GM12878 (cell line): ENCODE measurements around the gene VARS1. TPM values are rescaled to one million over a fixed set of nuclear protein-coding genes. Genes with fewer than 3 reads are reported as not detected.
A peak's percentile ranks its signal among the peaks of the same experiment; 100 is the strongest.

Source experiments
- ATAC-seq: fragments of 200-7000 bp; cut with Tn5 transposase; 3 replicates; pipeline ENCODE4 v1.9.1; 2020; ENCODE audit warnings: mild to moderate bottlenecking, moderate library complexity
- BruUV-seq: library from RNA; stranded (reverse); fragments of 400-500 nt; replicated peaks from 2 replicates; lab custom pipeline; 2021; lab: Mats Ljungman, UMichigan
- CTCF ChIA-PET: fragments of 300-600 bp; sonication (Branson Sonifier 250); formaldehyde crosslinking; extraction: SDS; loops from one replicate; lab custom pipeline; 2021; ENCODE audit warnings: inconsistent platforms; lab: Yijun Ruan, JAX
- POLR2A ChIA-PET: fragments of 350-600 bp; formaldehyde crosslinking; extraction: SDS; loops from one replicate; lab custom pipeline; 2021; ENCODE audit warnings: inconsistent platforms; lab: Charles Lee
- RAD21 ChIA-PET: fragments of 300-600 bp; sonication (Branson Sonifier 250); formaldehyde crosslinking; loops from one replicate; lab custom pipeline; 2023; ENCODE audit warnings: antibody characterized with exemption; ENCODE audit not compliant: unreplicated experiment; lab: Charles Lee
- SMC1A ChIA-PET: fragments of 300-600 bp; sonication (Branson Sonifier 250); formaldehyde crosslinking; loops from one replicate; lab custom pipeline; 2023; ENCODE audit not compliant: unreplicated experiment, uncharacterized antibody; lab: Charles Lee
- DNase-seq: peaks from one replicate; pipeline ENCODE4 v3.0.0-alpha.2; 2011; ENCODE audit warnings: low read depth, low spot score
- FAIRE-seq: peaks from 3 replicates; lab custom pipeline; 2011; peaks lifted over from hg19 to GRCh38; lab: Jason Lieb, UNC
- H2AFZ ChIP-seq: 2 replicates; pipeline ENCODE4 v1.6.0; 2011; ENCODE audit warnings: low read depth, low read length, control low read depth; ENCODE audit not compliant: control insufficient read depth
- H3K27ac ChIP-seq: 2 replicates; pipeline ENCODE4 v1.5.1; 2011; ENCODE audit warnings: control low read depth; ENCODE audit not compliant: control insufficient read depth, insufficient read depth
- H3K27me3 ChIP-seq, 2 experiments: replicated peaks in 1 of 2; 2 replicates each; pipeline versions ENCODE4 v1.6.0 to v1.6.1; 2011; ENCODE audit warnings: low read length in 1 of 2; ENCODE audit not compliant: control insufficient read depth in 2 of 2, insufficient read depth in 2 of 2
- H3K36me3 ChIP-seq, 2 experiments: 2 replicates each; pipeline ENCODE4 v1.5.1; 2011; ENCODE audit warnings: low read length in 1 of 2; ENCODE audit not compliant: control insufficient read depth in 2 of 2, insufficient read depth in 2 of 2
- H3K4me1 ChIP-seq: 2 replicates; pipeline ENCODE4 v1.6.1; 2011; ENCODE audit warnings: mild to moderate bottlenecking, low read length, moderate library complexity, mixed read lengths; ENCODE audit not compliant: control insufficient read depth, insufficient read depth
- H3K4me2 ChIP-seq: 2 replicates; pipeline ENCODE4 v1.6.0; 2011; ENCODE audit warnings: control low read depth; ENCODE audit not compliant: control insufficient read depth, insufficient read depth
- H3K4me3 ChIP-seq: fragments of 200-600 bp; sonication (generic); 2 replicates; pipeline ENCODE4 v1.5.1; 2016
- H3K79me2 ChIP-seq: 2 replicates; pipeline ENCODE4 v1.6.0; 2011; ENCODE audit warnings: low read length; ENCODE audit not compliant: control insufficient read depth, insufficient read depth
- H3K9ac ChIP-seq: 2 replicates; pipeline ENCODE4 v1.8.0; 2011; ENCODE audit warnings: low read length, control low read depth, mixed read lengths; ENCODE audit not compliant: control insufficient read depth, insufficient read depth
- H3K9me3 ChIP-seq: replicated peaks from 3 replicates; pipeline ENCODE4 v1.5.1; 2011; ENCODE audit warnings: mild to moderate bottlenecking, low read length; ENCODE audit not compliant: control insufficient read depth, insufficient read depth
- H4K20me1 ChIP-seq: 2 replicates; pipeline ENCODE4 v1.6.0; 2011; ENCODE audit not compliant: control insufficient read depth, insufficient read depth
- CBX3 ChIP-seq: fragments of 200-600 bp; sonication (generic); IDR thresholded peaks from 2 replicates; pipeline ENCODE4 v1.6.1; 2016; ENCODE audit warnings: low read depth, borderline replicate concordance
- CUX1 ChIP-seq: IDR thresholded peaks from 2 replicates; pipeline ENCODE4 v1.6.1; 2012; ENCODE audit warnings: improper control_type of control experiment, low read depth, low read length; ENCODE audit not compliant: insufficient replicate concordance
- IKZF1 ChIP-seq: fragments of 450-650 bp; conservative IDR thresholded peaks from 2 replicates; pipeline ENCODE4 v1.6.1; 2017; ENCODE audit warnings: antibody characterized with exemption, mild to moderate bottlenecking
- MAX ChIP-seq: IDR thresholded peaks from 2 replicates; pipeline ENCODE4 v1.6.1; 2012; ENCODE audit warnings: low read depth, low read length, improper control_type of control experiment
- MEF2B ChIP-seq: fragments of 450-650 bp; IDR thresholded peaks from 2 replicates; pipeline ENCODE4 v1.6.1; 2018; ENCODE audit warnings: mild to moderate bottlenecking, moderate library complexity; ENCODE audit not compliant: partially characterized antibody, poor library complexity, severe bottlenecking
- NFIC ChIP-seq: IDR thresholded peaks from 2 replicates; pipeline ENCODE4 v1.6.1; 2012; ENCODE audit warnings: low read depth, mild to moderate bottlenecking, inconsistent platforms, low read length, moderate library complexity
- NFYA ChIP-seq: IDR thresholded peaks from 2 replicates; pipeline ENCODE4 v1.6.1; 2011; ENCODE audit warnings: low read depth, mild to moderate bottlenecking, low read length, improper control_type of control experiment, borderline replicate concordance
- RCOR1 ChIP-seq: conservative IDR thresholded peaks from 2 replicates; pipeline ENCODE4 v1.6.1; 2012; ENCODE audit warnings: low read depth, low read length, improper control_type of control experiment
- REST ChIP-seq: IDR thresholded peaks from 2 replicates; pipeline ENCODE4 v1.6.1; 2012; ENCODE audit warnings: mild to moderate bottlenecking, low read depth, low read length
- SP1 ChIP-seq: IDR thresholded peaks from one replicate; pipeline ENCODE4 v1.6.1; 2011; ENCODE audit warnings: low read depth, low read length
- YY1 ChIP-seq: IDR thresholded peaks from 2 replicates; pipeline ENCODE4 v1.6.1; 2011; ENCODE audit warnings: low read depth, mild to moderate bottlenecking, low read length
- WGBS: methylation state at CpG from one replicate; pipeline ENCODE4 v1.1.6; 2016; ENCODE audit warnings: low lambda C conversion rate; ENCODE audit not compliant: insufficient replicate concordance, insufficient coverage; ENCODE audit errors: missing lambda C conversion rate; 5-methylcytosine and 5-hydroxymethylcytosine counted together
- in situ Hi-C: fragments of 300-500 bp; cut with MboI; formaldehyde crosslinking; loops from 9 replicates; pipeline ENCODE4 v1.14.3; 2018; ENCODE audit warnings: mixed read lengths
- intact Hi-C: fragments of 100-400 bp; cut with micrococcal nuclease; formaldehyde crosslinking; loops from one replicate; pipeline ENCODE4 v1.14.2; 2022; ENCODE audit not compliant: unreplicated experiment
- polyA plus RNA-seq, 11 experiments: library from polyadenylated mRNA; depleted of rRNA in 4 of 11; unstranded in 6 of 11; stranded (reverse) in 5 of 11; fragments of >200 nt; fragmentation: Nextera tagmentation in 4 of 11; fragmentation: Illumina TruSeq in 1 of 11; extraction: Ambion mirVana in 4 of 11; extraction: Trizol in 1 of 11; gene quantifications; 1 replicate in 1 of 11; 2 replicates in 10 of 11; pipeline versions ENCODE4 v1.2.1 to v1.2.3, GENCODE V29; 2011 to 2016; ENCODE audit warnings: inconsistent platforms in 2 of 11, missing spikeins in 2 of 11, low read depth in 1 of 11
- total RNA-seq, 4 experiments: library from RNA; depleted of rRNA in 3 of 4; stranded (reverse); fragments of >200 nt in 3 of 4; fragmentation: Illumina TruSeq in 1 of 4; extraction: Trizol in 1 of 4; gene quantifications; 2 replicates each; pipeline versions ENCODE4 v1.2.1 to v1.2.3, GENCODE V29; 2013 to 2021

VARS1 gene
- total and polyA plus RNA-seq, 10 of the 15 experiments (the other 5 are each of a cell fraction or from before 2014, with no cell fraction given): 1.2 to 243 (median 80.7) TPM

- in situ Hi-C loops (no loop called here), intact Hi-C loops (no loop called here)
- ChIA-PET POLR2A (interaction anchor here (0.6 to 3.5 kb wide), 20 partner anchors 9 to 229 kb away, joined by 3 to 44 read pairs (median 5); partner anchors contain the start of genes ABHD16A, CLIC1, HSPA1A and HSPA1B), SMC1A (interaction anchor here (0.7 to 3.8 kb wide), 13 partner anchors 9 to 554 kb away, joined by 3 to 22 read pairs (median 8); partner anchors contain the start of genes CLIC1, HSPA1A, HSPA1B and HSPA1L), RAD21 (interaction anchor here (1.2 to 3.1 kb wide), 8 partner anchors 8 to 67 kb away, joined by 6 to 37 read pairs (median 10); partner anchors contain the start of genes CLIC1, HSPA1A, HSPA1B and HSPA1L), CTCF (interaction anchor here (1.2 to 4.1 kb wide), 9 partner anchors 10 to 76 kb away, joined by 3 to 26 read pairs (median 7); partner anchors contain the start of genes MSH5, NEU1 and VARS1)
- Histone ChIP-seq H3K9ac (peak overlapping the region; percentile 96), H2AFZ (peak overlapping the region; percentile 85), H3K4me3 (peak overlapping the region; percentile 92), H4K20me1 (no peaks in the 10 kb centered on the region), H3K36me3 (no peaks in the 10 kb centered on the region; a peak in 1 of 4 replicates), H3K27ac (peak overlapping the region; percentile 81), H3K4me2 (peak overlapping the region; percentile 86), H3K27me3 (no peaks in the 10 kb centered on the region), H3K79me2 (peaks cover 15% of the 10 kb centered on the region), H3K4me1 (0 out of 2 replicates have a peak, but pooled peaks cover 3% of the 10 kb centered on the region), H3K9me3 (no peaks in the 10 kb centered on the region)
- FAIRE-seq (no peak), DNase-seq (no peak), ATAC-seq (peak; percentile 59)
- WGBS: 9% methylated on average over 7 of the region's 7 CpGs
- no TSS peak for BruUV-seq
- TF ChIP-seq MAX (no peak), MEF2B (no peak), RCOR1 (no peak), CUX1 (no peak), YY1 (no peak), CBX3 (no peak), NFYA (no peak), SP1 (no peak), REST (no peak), NFIC (no peak), IKZF1 (no peak)
Measured at GRCh38 chr6:31805939-31806469, 10.5 kb upstream of the VARS1 start.
